Karpas-422 (cell line): ENCODE results near the gene DACH1. TPM values are rescaled to one million over a fixed set of nuclear protein-coding genes. Genes with fewer than 3 reads are reported as not detected.

Experiments used
- DNase-seq: peaks from one replicate; pipeline ENCODE4 v3.0.0-alpha.2; 2015
- H2AFZ ChIP-seq: fragments of 200-600 bp; sonication (generic); 2 replicates; pipeline ENCODE4 v1.6.1; 2014; ENCODE audit warnings: antibody characterized with exemption, low read length, mixed read lengths
- H3K27ac ChIP-seq: fragments of 200-600 bp; sonication (generic); 2 replicates; pipeline ENCODE4 v1.5.1; 2014; ENCODE audit warnings: mild to moderate bottlenecking, low read length, moderate library complexity
- H3K27me3 ChIP-seq: fragments of 200-600 bp; sonication (generic); 2 replicates; pipeline ENCODE4 v1.6.1; 2014; ENCODE audit warnings: low read length, mixed read lengths
- H3K36me3 ChIP-seq: fragments of 200-600 bp; sonication (generic); 2 replicates; pipeline ENCODE4 v1.6.1; 2014; ENCODE audit warnings: low read length, mixed read lengths; ENCODE audit not compliant: insufficient read depth
- H3K4me1 ChIP-seq: fragments of 200-600 bp; sonication (generic); 2 replicates; pipeline ENCODE4 v1.6.1; 2014; ENCODE audit warnings: mild to moderate bottlenecking, low read length, mixed read lengths
- H3K4me2 ChIP-seq: fragments of 200-600 bp; sonication (generic); 2 replicates; pipeline ENCODE4 v1.6.1; 2014; ENCODE audit warnings: low read length, low read depth, mild to moderate bottlenecking; ENCODE audit not compliant: poor library complexity, severe bottlenecking
- H3K4me3 ChIP-seq: fragments of 200-600 bp; sonication (generic); 2 replicates; pipeline ENCODE4 v1.5.1; 2014; ENCODE audit warnings: mild to moderate bottlenecking, antibody characterized with exemption, low read length, mixed read lengths
- H3K79me2 ChIP-seq: fragments of 200-600 bp; sonication (generic); 2 replicates; pipeline ENCODE4 v1.6.1; 2014; ENCODE audit warnings: mild to moderate bottlenecking, low read length, mixed read lengths
- H3K9ac ChIP-seq: fragments of 200-600 bp; sonication (generic); 2 replicates; pipeline ENCODE4 v1.6.0; 2014; ENCODE audit warnings: low read length
- H3K9me2 ChIP-seq: fragments of 200-600 bp; sonication (generic), shearing (Covaris generic); replicated peaks from 2 replicates; pipeline ENCODE4 v1.6.0; 2014; ENCODE audit warnings: mild to moderate bottlenecking, low read length, moderate library complexity; ENCODE audit not compliant: insufficient read depth
- H3K9me3 ChIP-seq: fragments of 300-700, 200-600 bp; sonication (generic); 2 replicates; pipeline ENCODE4 v1.6.1; 2014; ENCODE audit warnings: low read length, mixed read lengths
- H4K20me1 ChIP-seq: fragments of 200-600 bp; sonication (generic); 2 replicates; pipeline ENCODE4 v1.6.1; 2014; ENCODE audit warnings: mild to moderate bottlenecking, antibody characterized with exemption, low read length, low read depth; ENCODE audit not compliant: insufficient read depth
- total RNA-seq: library from RNA; depleted of rRNA; stranded (reverse); fragments of >200 nt; shearing (Covaris generic); gene quantifications from 2 replicates; pipeline ENCODE4 v1.2.3, GENCODE V29; 2014; ENCODE audit warnings: low replicate concordance

DACH1 gene
- total RNA-seq, 1 experiment from 2014 or later, result not detected

DNA sequence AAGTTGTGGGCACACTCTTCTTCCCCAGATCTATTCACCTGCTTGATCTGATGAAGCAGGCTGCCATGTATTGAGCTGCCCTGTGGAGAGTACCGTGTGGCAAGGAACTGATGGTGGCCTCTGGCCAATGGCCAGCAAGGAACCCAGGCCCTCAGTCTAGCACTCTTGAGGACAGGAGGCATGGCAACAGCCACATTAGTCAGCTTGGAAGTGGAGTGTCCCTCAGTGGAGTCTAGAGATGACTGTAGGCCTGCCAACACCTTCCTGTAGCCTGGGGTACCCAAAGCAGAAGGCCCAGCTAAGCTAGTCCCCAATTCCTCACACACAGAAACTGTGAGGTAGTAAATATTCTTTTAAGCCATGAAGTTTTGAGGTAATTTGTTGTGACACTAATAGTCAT lies 412.5 kb downstream of the DACH1 start:
- no peak overlapping the region for H3K9ac ChIP-seq
- peaks cover 15% of the 10 kb centered on the region for H3K9me3 ChIP-seq
- H3K4me2 ChIP-seq, result no peak overlapping the region
- H3K4me1 ChIP-seq, result no peaks in the 10 kb centered on the region
- H3K4me3 ChIP-seq, result no peak overlapping the region
- H4K20me1 ChIP-seq, result no peaks in the 10 kb centered on the region
- H3K9me2 ChIP-seq, result no peaks in the 10 kb centered on the region
- no peaks in the 10 kb centered on the region for H3K27me3 ChIP-seq
- no peaks in the 10 kb centered on the region for H3K36me3 ChIP-seq
- no peaks in the 10 kb centered on the region for H3K79me2 ChIP-seq
- H2AFZ ChIP-seq, result no peak overlapping the region
- no peak overlapping the region for H3K27ac ChIP-seq
- DNase-seq, result no peak

DNA sequence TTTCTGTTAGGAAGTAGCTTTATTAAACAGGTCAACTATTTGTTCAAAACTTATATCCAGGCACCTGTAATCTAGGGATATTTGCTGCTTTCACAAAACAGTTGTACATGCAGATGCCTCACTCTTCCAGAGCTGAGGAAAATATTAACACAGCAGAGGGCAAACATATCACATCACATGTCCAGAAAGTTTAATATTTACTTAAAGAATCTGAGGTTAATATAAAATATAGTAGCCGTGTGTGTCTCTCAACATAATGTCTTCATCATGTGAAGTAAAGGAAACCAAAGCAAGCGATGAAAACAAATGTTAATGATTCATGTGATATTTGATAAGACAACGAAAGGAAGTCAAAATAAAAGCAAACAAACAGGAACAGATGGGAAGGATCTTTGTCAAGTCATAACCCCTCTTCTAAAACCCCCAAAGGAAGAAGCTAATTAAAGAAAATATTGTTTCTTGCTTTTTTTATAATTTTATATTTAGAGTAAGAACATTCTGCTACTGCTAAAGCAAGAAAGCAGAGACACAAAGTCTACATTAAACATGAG lies 418.8 kb downstream of the DACH1 start:
- no peak for DNase-seq
- Histone ChIP-seq H3K4me1 (no peaks in the 10 kb centered on the region), H3K27ac (no peak overlapping the region), H3K79me2 (no peaks in the 10 kb centered on the region), H4K20me1 (no peaks in the 10 kb centered on the region), H2AFZ (no peak overlapping the region), H3K4me2 (no peak overlapping the region), H3K4me3 (no peak overlapping the region), H3K36me3 (no peaks in the 10 kb centered on the region), H3K9ac (no peak overlapping the region), H3K27me3 (no peaks in the 10 kb centered on the region), H3K9me2 (no peaks in the 10 kb centered on the region), H3K9me3 (no peaks in the 10 kb centered on the region; the same call in 1 of the 2 replicates)

DNA sequence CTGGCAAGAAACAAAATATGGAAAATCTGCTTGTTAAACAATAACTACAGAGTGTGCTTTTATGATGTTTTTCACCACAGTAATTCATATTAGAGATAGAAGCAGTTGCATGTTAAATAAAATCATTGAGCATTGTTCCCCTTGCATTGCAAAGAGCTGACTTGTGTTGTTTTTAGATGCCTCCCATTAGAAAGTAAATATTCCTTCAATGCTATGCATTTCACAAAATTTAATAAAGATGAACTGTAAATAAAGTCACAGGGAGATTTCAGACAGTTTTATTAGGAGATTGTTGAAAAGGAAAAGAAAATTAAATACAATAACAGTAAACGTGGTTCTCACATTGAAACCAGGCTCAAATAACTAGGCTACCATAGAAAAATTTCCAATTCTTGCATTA lies 429.3 kb downstream of the DACH1 start:
- no peak overlapping the region for H3K4me2 ChIP-seq
- no peaks in the 10 kb centered on the region for H3K36me3 ChIP-seq
- H3K9me3 ChIP-seq, result peaks cover 9% of the 10 kb centered on the region; the same call in 1 of the 2 replicates
- no peaks in the 10 kb centered on the region for H3K4me1 ChIP-seq
- no peaks in the 10 kb centered on the region for H3K79me2 ChIP-seq
- H4K20me1 ChIP-seq, result no peaks in the 10 kb centered on the region
- no peak for DNase-seq
- no peak overlapping the region for H3K9ac ChIP-seq
- H3K9me2 ChIP-seq, result no peaks in the 10 kb centered on the region
- H2AFZ ChIP-seq, result no peak overlapping the region
- no peak overlapping the region for H3K4me3 ChIP-seq
- no peaks in the 10 kb centered on the region for H3K27me3 ChIP-seq
- H3K27ac ChIP-seq, result no peak overlapping the region

DNA sequence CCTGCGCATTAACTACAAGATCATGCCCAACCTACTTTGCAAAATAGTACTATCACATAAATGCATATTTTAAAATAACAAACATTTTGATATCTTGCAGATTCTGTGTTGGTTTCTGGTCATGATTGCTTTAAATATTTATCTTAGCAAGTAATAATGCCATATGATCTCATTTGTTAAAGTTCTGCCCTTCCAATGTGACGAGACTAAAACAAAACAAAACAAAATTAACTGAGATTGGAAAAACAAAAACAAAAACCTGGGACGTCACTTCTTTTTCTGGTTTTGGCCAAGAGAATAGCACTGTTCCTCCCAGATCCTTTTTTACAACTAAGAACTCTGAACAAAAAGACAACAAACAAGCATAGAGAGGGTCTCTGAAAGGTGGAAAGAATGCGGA lies 436.3 kb downstream of the DACH1 start:
- Histone ChIP-seq H3K79me2 (no peaks in the 10 kb centered on the region), H3K9ac (no peak overlapping the region), H3K9me3 (peaks cover 19% of the 10 kb centered on the region; the same call in 1 of the 2 replicates), H3K27me3 (no peaks in the 10 kb centered on the region), H3K4me3 (no peak overlapping the region), H3K4me1 (no peaks in the 10 kb centered on the region), H4K20me1 (no peaks in the 10 kb centered on the region), H3K27ac (no peak overlapping the region), H2AFZ (no peak overlapping the region), H3K9me2 (no peaks in the 10 kb centered on the region), H3K4me2 (no peak overlapping the region), H3K36me3 (no peaks in the 10 kb centered on the region)
- DNase-seq, result no peak

DNA sequence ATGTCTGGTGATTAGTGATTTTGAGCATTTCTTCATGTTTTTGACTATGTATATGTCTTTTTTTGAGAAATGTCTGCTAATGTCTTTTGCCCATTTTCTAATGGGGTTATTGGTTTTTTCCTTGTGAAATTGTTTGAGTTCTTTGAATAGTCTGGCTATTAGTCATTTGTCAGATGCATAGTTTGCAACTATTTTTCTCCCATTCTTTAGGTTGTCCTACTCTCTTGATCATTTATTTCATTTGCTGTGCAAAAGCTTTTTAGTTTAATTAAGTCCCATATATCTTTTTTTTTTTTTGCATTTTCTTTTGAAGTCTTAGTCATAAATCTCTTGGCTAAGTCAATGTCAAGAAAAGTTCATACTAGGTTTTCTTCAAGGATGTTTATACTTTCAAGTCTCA lies 449.8 kb downstream of the DACH1 start:
- DNase-seq, result no peak
- Histone ChIP-seq H3K4me1 (no peaks in the 10 kb centered on the region), H3K4me2 (no peak overlapping the region), H3K79me2 (no peaks in the 10 kb centered on the region), H3K36me3 (no peaks in the 10 kb centered on the region), H3K4me3 (no peak overlapping the region), H3K9me2 (no peaks in the 10 kb centered on the region), H3K27ac (no peak overlapping the region), H4K20me1 (no peaks in the 10 kb centered on the region), H3K27me3 (no peaks in the 10 kb centered on the region), H3K9ac (no peak overlapping the region), H2AFZ (no peak overlapping the region), H3K9me3 (peaks cover 40% of the 10 kb centered on the region)

DNA sequence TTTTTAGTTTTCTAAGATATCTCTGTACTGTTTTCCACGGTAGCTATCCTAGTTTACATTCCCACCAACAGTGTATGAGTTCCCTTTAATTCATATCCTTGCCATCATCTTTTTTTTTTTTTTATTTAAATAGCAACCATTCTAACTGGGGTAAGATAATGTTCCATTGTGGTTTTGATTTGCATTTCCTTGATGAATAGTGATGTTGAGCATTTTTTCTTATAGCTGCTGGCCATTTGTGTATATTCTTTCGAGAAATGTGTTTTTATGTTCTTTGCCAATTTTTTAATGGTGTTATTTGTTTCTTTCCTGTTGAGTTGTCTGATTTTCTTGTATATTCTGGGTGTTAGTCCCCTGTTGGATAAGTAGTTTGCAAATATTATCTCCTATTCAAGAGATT lies 454.8 kb downstream of the DACH1 start:
- DNase-seq, result no peak
- H3K36me3 ChIP-seq, result no peaks in the 10 kb centered on the region
- H3K4me1 ChIP-seq, result no peaks in the 10 kb centered on the region
- no peak overlapping the region for H3K9ac ChIP-seq
- H3K79me2 ChIP-seq, result no peaks in the 10 kb centered on the region
- no peak overlapping the region for H2AFZ ChIP-seq
- peaks cover 23% of the 10 kb centered on the region for H3K9me3 ChIP-seq
- no peak overlapping the region for H3K27ac ChIP-seq
- H4K20me1 ChIP-seq, result no peaks in the 10 kb centered on the region
- no peaks in the 10 kb centered on the region for H3K9me2 ChIP-seq
- no peak overlapping the region for H3K4me2 ChIP-seq
- H3K4me3 ChIP-seq, result no peak overlapping the region
- no peaks in the 10 kb centered on the region for H3K27me3 ChIP-seq

DNA sequence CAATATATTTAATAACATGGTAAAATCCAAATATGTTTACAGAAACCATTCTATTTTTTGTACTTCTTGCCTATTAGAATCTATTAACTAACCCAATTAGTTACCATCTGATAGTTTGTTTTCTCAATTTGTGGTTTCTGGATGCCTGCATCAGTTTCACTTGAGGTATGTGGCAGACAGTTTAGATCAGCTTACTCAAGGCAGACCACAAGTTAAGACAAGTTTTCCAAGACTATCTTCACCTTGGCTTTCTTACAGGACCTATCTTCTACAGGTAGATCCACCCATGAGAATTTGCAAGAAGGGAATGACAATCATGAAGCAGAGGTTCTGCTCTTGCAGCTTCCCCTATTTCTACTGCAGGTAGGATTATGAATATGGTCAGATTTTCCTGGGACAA lies 458.6 kb downstream of the DACH1 start:
- no peak overlapping the region for H3K4me3 ChIP-seq
- no peak overlapping the region for H2AFZ ChIP-seq
- no peaks in the 10 kb centered on the region for H3K27me3 ChIP-seq
- H4K20me1 ChIP-seq, result no peaks in the 10 kb centered on the region
- no peak overlapping the region for H3K27ac ChIP-seq
- DNase-seq, result no peak
- no peak overlapping the region for H3K4me2 ChIP-seq
- no peaks in the 10 kb centered on the region for H3K9me2 ChIP-seq
- H3K9ac ChIP-seq, result no peak overlapping the region
- no peaks in the 10 kb centered on the region for H3K4me1 ChIP-seq
- H3K9me3 ChIP-seq, result peaks cover 20% of the 10 kb centered on the region
- no peaks in the 10 kb centered on the region for H3K79me2 ChIP-seq
- no peaks in the 10 kb centered on the region for H3K36me3 ChIP-seq

DNA sequence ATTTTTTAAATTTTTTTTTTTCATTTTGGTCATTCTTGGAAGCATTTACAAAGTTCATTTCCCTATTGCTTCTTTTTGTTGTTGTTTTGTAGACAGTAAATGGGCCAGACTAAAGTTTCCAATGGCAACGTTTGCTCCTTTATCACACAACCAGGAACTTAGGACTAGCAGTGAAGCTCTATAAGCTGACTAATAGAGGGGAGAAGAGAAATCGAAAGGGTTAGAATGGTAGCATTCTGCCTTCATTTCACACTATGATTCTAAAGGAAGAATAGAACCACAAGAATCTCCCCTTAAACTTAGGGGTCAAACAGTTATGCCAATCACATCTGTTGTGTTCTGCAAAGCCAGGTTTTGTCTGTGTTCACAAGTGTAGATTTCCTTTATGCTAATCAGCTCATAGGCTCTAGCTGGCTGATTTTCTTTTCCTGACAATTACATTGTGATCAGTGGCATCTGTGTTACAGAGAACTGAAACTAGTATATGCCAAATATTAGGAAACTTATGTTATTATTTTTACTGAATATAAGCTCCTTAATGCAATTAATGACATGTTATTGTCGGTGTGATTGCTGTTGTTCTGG lies 467.3 kb downstream of the DACH1 start:
- no peak for DNase-seq
- Histone ChIP-seq H3K9me3 (peaks cover 11% of the 10 kb centered on the region), H3K27ac (no peak overlapping the region), H3K9me2 (0 out of 2 replicates have a peak, but pooled peaks cover 2% of the 10 kb centered on the region), H3K4me2 (no peak overlapping the region), H3K27me3 (no peaks in the 10 kb centered on the region), H3K4me3 (no peak overlapping the region), H4K20me1 (no peaks in the 10 kb centered on the region), H3K79me2 (no peaks in the 10 kb centered on the region), H3K4me1 (no peaks in the 10 kb centered on the region), H3K9ac (no peak overlapping the region), H2AFZ (no peak overlapping the region), H3K36me3 (no peaks in the 10 kb centered on the region)
